Immature natural killer cell (primary cell): ENCODE measurements around the gene SETD3. TPM values are rescaled to one million over a fixed set of nuclear protein-coding genes. Genes with fewer than 3 reads are reported as not detected.

Experiments
- DNase-seq, 3 donors: peaks; one replicate each; pipeline ENCODE4 v3.0.0; 2022; ENCODE audit warnings: mixed read lengths in 1 of 3
- H3K27ac Mint-ChIP-seq, 6 donors: one replicate each; pipeline ENCODE4 v1.8.0; 2020; ENCODE audit warnings: mixed read lengths in 6 of 6, mild to moderate bottlenecking in 5 of 6, inconsistent platforms in 4 of 6, moderate library complexity in 3 of 6
- H3K27me3 Mint-ChIP-seq, 3 donors: one replicate each; pipeline ENCODE4 v1.8.0; 2020 to 2021; ENCODE audit warnings: low read depth in 3 of 3, mild to moderate bottlenecking in 3 of 3, mixed read lengths in 3 of 3, moderate library complexity in 3 of 3, inconsistent platforms in 1 of 3
- H3K36me3 Mint-ChIP-seq, 3 donors: one replicate each; pipeline ENCODE4 v1.8.0; 2020; ENCODE audit warnings: mixed read lengths in 3 of 3, inconsistent platforms in 2 of 3, mild to moderate bottlenecking in 2 of 3
- H3K4me1 Mint-ChIP-seq, 2 donors: one replicate each; pipeline ENCODE4 v1.8.0; 2020; ENCODE audit warnings: inconsistent platforms in 2 of 2, mild to moderate bottlenecking in 2 of 2, mixed read lengths in 2 of 2, moderate library complexity in 1 of 2
- H3K4me3 Mint-ChIP-seq, 5 donors: one replicate each; pipeline ENCODE4 v1.8.0; 2020; ENCODE audit warnings: mild to moderate bottlenecking in 5 of 5, mixed read lengths in 5 of 5, inconsistent platforms in 3 of 5, moderate library complexity in 3 of 5
- H3K9me3 Mint-ChIP-seq, 6 donors: one replicate each; pipeline ENCODE4 v1.8.0; 2020; ENCODE audit warnings: mild to moderate bottlenecking in 6 of 6, mixed read lengths in 6 of 6, inconsistent platforms in 4 of 6, moderate library complexity in 3 of 6
- polyA plus RNA-seq, 3 donors: library from polyadenylated mRNA; unstranded; fragments of 300-500 nt; fragmentation: Illumina TruSeq; gene quantifications; one replicate each; pipeline ENCODE4 v1.2.3, GENCODE V29; 2021

The SETD3 gene
- polyA plus RNA-seq, 3 donors from 2014 or later, result 60.8 to 112 (median 66.5) TPM

- Mint-ChIP-seq H3K36me3 (peaks cover 3 to 49% (median 25%) of the 10 kb centered on the region in 3 donors), H3K27me3 (peaks cover 0 to 4% (median 0%) of the 10 kb centered on the region in 3 donors), H3K4me3 (no peak overlapping the region), H3K27ac (peak overlapping the region in 2 of 6 donors; percentile 15 to 46), H3K4me1 (peaks cover 22 to 45% of the 10 kb centered on the region in 2 donors), H3K9me3 (no peaks in the 10 kb centered on the region)
- no peak for DNase-seq
These were observed 68.3 kb downstream of the SETD3 start for GRCh38 chr14:99412117-99413061.

DNA sequence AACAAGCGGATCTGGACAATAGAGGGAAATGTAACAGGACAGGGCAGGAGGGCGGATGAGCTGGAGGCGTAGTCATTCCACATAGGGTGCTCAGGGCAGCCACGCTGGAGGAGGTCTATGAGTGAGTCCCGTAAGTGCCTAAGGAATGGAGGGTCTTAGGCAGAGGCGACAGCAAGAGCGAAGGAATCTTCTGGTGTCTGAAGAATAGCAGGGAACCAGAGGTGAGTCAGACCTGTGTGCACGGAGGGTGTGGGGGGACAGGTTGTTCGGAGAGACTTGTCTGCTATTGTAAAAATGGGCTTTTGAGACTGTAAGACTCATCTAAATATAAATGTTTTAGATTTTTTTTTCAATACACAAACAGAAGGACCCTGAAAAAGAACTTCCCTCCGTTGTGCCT is 70.6 kb downstream of the SETD3 start:
- Mint-ChIP-seq H3K27me3 (peaks cover 0 to 2% (median 0%) of the 10 kb centered on the region in 3 donors), H3K36me3 (peaks cover 3 to 56% (median 33%) of the 10 kb centered on the region in 3 donors), H3K9me3 (no peaks in the 10 kb centered on the region), H3K27ac (no peak overlapping the region), H3K4me1 (peaks cover 14 to 28% of the 10 kb centered on the region in 2 donors), H3K4me3 (no peak overlapping the region)
- DNase-seq, result no peak

- H3K27me3 Mint-ChIP-seq, result peaks cover 0 to 2% (median 0%) of the 10 kb centered on the region in 3 donors
- H3K36me3 Mint-ChIP-seq, result peaks cover 3 to 55% (median 36%) of the 10 kb centered on the region in 3 donors
- no peak overlapping the region for H3K4me3 Mint-ChIP-seq
- no peaks in the 10 kb centered on the region for H3K9me3 Mint-ChIP-seq
- DNase-seq, result no peak
- peaks cover 13 to 18% of the 10 kb centered on the region in 2 donors for H3K4me1 Mint-ChIP-seq
- no peak overlapping the region for H3K27ac Mint-ChIP-seq
These were observed 71.7 kb downstream of the SETD3 start for GRCh38 chr14:99408971-99409289.

DNA sequence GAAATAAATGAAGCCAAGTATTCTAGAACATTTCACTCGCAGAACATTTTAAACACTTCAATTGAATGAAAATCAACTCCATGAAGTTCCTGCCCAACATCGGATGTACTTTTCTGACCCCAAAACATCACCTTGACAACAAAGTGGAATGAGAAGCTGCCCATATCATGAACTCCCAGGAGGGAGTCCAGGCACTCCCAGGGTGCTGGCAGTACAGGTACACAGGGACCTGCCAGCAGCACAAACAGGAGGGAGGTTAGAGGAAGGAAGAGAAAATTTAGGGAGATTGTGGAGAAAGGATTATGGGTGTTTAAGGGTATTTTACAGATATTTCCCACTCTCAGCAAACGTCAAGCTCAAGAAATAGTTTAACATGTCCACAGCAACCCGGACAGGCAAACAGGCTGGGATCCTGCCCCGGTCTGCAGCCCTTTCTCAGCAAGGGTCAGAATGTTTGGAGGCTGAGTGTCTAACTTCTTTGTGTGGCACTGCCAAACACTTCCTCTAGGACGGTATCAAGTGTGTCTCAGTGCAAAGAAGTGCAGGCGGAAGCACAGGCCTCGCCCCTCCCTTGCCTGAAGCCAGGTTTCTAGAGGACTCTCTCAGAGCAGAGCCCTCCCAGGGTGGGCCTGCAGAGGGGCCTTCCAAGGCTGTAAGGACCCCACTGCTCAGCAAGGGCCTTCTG is 72.2 kb downstream of the SETD3 start:
- peaks cover 4 to 52% (median 33%) of the 10 kb centered on the region in 3 donors for H3K36me3 Mint-ChIP-seq
- peaks cover 0 to 4% (median 0%) of the 10 kb centered on the region in 3 donors for H3K27me3 Mint-ChIP-seq
- no peaks in the 10 kb centered on the region for H3K9me3 Mint-ChIP-seq
- H3K27ac Mint-ChIP-seq, result peak overlapping the region in 3 of 6 donors; percentile 9 to 58 (median 47)
- peaks cover 12 to 18% of the 10 kb centered on the region in 2 donors for H3K4me1 Mint-ChIP-seq
- no peak overlapping the region for H3K4me3 Mint-ChIP-seq
- no peak for DNase-seq

DNA sequence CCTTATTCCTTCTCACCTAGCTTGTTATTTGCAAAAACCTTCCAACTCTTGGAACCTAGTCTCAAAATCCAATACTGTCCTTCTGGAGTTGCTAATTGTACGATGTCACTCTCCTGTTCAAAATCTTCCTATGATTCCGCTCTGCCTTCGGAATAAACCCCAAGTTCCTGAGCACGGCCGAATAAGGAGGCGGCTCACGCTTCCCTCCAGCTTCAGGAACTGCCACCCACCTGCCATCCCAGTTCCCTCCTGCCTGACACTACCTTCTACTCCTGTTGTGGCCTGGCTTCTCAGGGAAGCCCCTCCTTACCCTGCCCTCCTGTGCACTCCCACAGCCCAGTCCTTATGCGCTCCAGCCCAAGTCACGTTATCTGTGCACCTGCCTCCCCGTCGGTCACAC is 73.2 kb downstream of the SETD3 start:
- H3K4me1 Mint-ChIP-seq, result peaks cover 19 to 28% of the 10 kb centered on the region in 2 donors
- no peaks in the 10 kb centered on the region for H3K9me3 Mint-ChIP-seq
- peak overlapping the region in 2 of 6 donors; percentile 14 to 47 for H3K27ac Mint-ChIP-seq
- no peak for DNase-seq
- H3K36me3 Mint-ChIP-seq, result peaks cover 4 to 54% (median 33%) of the 10 kb centered on the region in 3 donors
- no peak overlapping the region for H3K4me3 Mint-ChIP-seq
- peaks cover 0 to 7% (median 0%) of the 10 kb centered on the region in 3 donors for H3K27me3 Mint-ChIP-seq

GRCh38 chr14:99402950-99403349 is 77.7 kb downstream of the SETD3 start:
- Mint-ChIP-seq H3K9me3 (no peaks in the 10 kb centered on the region), H3K27me3 (peaks cover 0 to 5% (median 0%) of the 10 kb centered on the region in 3 donors), H3K4me3 (no peak overlapping the region), H3K36me3 (peaks cover 14 to 48% (median 29%) of the 10 kb centered on the region in 3 donors), H3K27ac (peak overlapping the region in 4 of 6 donors; percentile 17 to 73 (median 40)), H3K4me1 (peaks cover 24 to 36% of the 10 kb centered on the region in 2 donors)
- DNase-seq, result no peak

- peaks cover 0 to 5% (median 0%) of the 10 kb centered on the region in 3 donors for H3K27me3 Mint-ChIP-seq
- H3K4me1 Mint-ChIP-seq, result peaks cover 17 to 31% of the 10 kb centered on the region in 2 donors
- peak overlapping the region in 1 of 5 donors; percentile 2 for H3K4me3 Mint-ChIP-seq
- DNase-seq, result no peak
- H3K9me3 Mint-ChIP-seq, result no peaks in the 10 kb centered on the region
- peaks cover 14 to 46% (median 29%) of the 10 kb centered on the region in 3 donors for H3K36me3 Mint-ChIP-seq
- H3K27ac Mint-ChIP-seq, result peak overlapping the region; percentile 36 to 80 (median 65)
These were observed 78.4 kb downstream of the SETD3 start for GRCh38 chr14:99402285-99402648.

- Mint-ChIP-seq H3K27me3 (peaks cover 0 to 5% (median 0%) of the 10 kb centered on the region in 3 donors), H3K27ac (peak overlapping the region; percentile 36 to 80 (median 65)), H3K36me3 (peaks cover 14 to 51% (median 29%) of the 10 kb centered on the region in 3 donors), H3K9me3 (no peaks in the 10 kb centered on the region), H3K4me3 (peak overlapping the region in 1 of 5 donors; percentile 36), H3K4me1 (peaks cover 17 to 31% of the 10 kb centered on the region in 2 donors)
- no peak for DNase-seq
These were observed 78.9 kb downstream of the SETD3 start for GRCh38 chr14:99401621-99402284.

- Mint-ChIP-seq H3K9me3 (no peaks in the 10 kb centered on the region), H3K27ac (peak overlapping the region in 4 of 6 donors; percentile 42 to 73 (median 50)), H3K27me3 (peaks cover 0 to 5% (median 0%) of the 10 kb centered on the region in 3 donors), H3K36me3 (peaks cover 14 to 50% (median 27%) of the 10 kb centered on the region in 3 donors), H3K4me3 (no peak overlapping the region), H3K4me1 (peaks cover 17 to 31% of the 10 kb centered on the region in 2 donors)
- DNase-seq, result no peak
These were observed 79.4 kb downstream of the SETD3 start for GRCh38 chr14:99401211-99401610.

DNA sequence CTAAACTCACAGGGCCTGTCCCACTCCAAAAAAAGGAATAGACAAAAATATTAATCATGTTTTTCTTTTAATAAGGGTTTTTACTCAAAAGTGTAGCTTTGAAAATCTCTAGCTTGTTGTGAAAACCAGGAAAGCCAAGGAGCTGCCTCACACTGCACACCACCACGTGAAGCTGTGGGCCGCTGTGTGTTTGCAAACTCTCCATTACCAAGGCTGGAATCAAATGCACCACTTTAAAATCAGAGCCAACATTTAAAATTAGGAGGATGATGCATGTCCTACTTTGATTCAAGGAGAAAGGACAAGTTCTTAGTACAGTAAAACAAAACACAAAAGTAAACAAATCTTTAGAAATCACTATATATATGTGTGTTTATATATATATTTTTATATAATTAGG is 83.0 kb downstream of the SETD3 start:
- Mint-ChIP-seq H3K4me3 (no peak overlapping the region), H3K4me1 (peaks cover 22 to 33% of the 10 kb centered on the region in 2 donors), H3K27ac (peak overlapping the region in 1 of 6 donors; percentile 56), H3K27me3 (peaks cover 0 to 2% (median 1%) of the 10 kb centered on the region in 3 donors), H3K9me3 (no peaks in the 10 kb centered on the region), H3K36me3 (peaks cover 9 to 40% (median 14%) of the 10 kb centered on the region in 3 donors)
- DNase-seq, result no peak

DNA sequence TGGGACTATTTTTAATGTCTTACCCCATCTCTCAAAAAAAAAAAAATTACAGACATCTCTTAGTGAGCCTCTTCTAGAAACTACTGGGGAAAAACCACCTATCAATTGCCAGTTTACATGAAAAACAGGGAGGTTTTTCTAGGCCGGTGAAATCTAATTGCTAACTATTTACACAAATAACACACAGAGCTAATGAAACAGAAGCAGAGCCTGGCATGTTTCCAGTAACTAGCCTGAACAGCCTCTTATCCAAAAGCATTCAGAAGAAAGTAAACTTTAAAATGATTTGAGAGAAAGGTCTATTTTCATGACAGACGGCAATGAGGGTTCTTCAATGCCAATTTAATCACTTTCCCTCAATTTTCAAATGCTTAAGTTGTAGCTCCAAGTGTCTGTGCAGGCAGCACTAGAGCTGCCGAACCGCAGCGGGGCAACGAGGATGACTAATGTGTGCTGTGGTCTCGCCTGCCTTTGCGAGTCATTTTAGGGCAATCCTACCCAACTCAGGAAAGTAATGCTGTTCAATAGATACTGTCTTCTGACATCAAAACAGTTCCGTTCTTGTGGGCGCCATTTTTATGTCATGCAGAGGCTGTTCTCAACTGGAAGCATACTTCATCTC is 84.6 kb downstream of the SETD3 start:
- Mint-ChIP-seq H3K9me3 (no peaks in the 10 kb centered on the region), H3K27ac (peak overlapping the region in 5 of 6 donors; percentile 34 to 76 (median 59)), H3K4me3 (peak overlapping the region in 1 of 5 donors; percentile 18), H3K36me3 (peaks cover 9 to 34% (median 10%) of the 10 kb centered on the region in 3 donors), H3K4me1 (peaks cover 16 to 23% of the 10 kb centered on the region in 2 donors), H3K27me3 (peaks cover 0 to 2% (median 1%) of the 10 kb centered on the region in 3 donors)
- peak in 1 of 3 donors; percentile 38 for DNase-seq

DNA sequence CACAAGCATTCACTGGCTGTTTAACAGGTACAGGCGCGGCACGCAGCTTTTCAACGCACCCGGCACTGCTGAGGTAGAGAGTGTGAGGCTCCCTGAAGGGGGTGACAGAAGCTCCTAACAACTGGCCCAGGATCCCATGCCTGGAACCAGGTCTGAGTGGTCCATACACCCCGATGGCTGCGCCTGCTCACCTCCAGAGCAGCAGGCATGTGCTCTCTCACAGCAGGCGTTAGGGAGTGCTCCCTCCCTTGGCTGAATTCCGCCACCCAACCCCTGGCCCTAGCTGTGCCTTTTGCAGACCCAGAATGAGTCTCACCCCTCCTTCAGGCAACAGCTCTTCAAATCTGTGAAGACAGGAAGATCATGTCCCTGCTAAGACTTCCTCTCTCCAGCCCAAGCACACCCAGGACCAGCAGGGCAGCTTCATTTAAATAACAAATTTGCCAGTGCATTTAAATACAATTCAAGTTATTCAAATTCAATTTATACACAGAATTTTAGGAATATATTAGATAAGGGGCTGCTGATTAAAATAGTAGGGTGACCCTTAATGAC is 86.0 kb downstream of the SETD3 start:
- peak overlapping the region in 3 of 6 donors; percentile 6 to 24 (median 17) for H3K27ac Mint-ChIP-seq
- H3K36me3 Mint-ChIP-seq, result peaks cover 9 to 29% (median 10%) of the 10 kb centered on the region in 3 donors
- DNase-seq, result no peak
- H3K27me3 Mint-ChIP-seq, result peaks cover 0 to 2% (median 1%) of the 10 kb centered on the region in 3 donors
- no peak overlapping the region for H3K4me3 Mint-ChIP-seq
- peaks cover 18 to 29% of the 10 kb centered on the region in 2 donors for H3K4me1 Mint-ChIP-seq
- H3K9me3 Mint-ChIP-seq, result no peaks in the 10 kb centered on the region
